GM21423 (cell line): ENCODE results near the gene TSSC4.

ENCODE experiments used
- ATAC-seq: cut with Tn5 transposase; IDR thresholded peaks from one replicate; pipeline ENCODE4 v1.9.1; 2021; ENCODE audit warnings: mild to moderate bottlenecking, moderate library complexity; ENCODE audit not compliant: unreplicated experiment

The TSSC4 gene

DNA sequence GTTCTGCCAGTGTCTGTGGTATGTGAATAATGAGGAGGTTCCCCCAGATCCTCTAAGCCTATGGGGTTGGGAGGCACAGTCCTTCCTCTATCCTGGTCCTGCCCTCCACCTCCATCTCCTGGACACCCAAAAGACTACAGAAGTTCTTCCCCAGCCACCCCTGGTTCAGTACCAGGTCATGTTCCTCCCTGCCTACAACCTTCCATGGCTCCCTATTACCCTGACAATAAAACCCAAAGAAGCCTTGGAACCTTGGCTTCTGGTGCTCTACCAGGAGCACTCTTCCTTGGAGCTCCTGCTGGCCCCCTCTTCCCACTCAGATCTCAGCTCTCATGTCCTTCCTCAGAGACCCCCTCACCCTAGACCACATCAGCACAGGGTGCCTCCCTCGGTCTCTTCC is 30.8 kb downstream of the TSSC4 start:
- ATAC-seq, result no peak

GRCh38 chr11:2432171-2432621 is 31.6 kb downstream of the TSSC4 start:
- ATAC-seq, result no peak

DNA sequence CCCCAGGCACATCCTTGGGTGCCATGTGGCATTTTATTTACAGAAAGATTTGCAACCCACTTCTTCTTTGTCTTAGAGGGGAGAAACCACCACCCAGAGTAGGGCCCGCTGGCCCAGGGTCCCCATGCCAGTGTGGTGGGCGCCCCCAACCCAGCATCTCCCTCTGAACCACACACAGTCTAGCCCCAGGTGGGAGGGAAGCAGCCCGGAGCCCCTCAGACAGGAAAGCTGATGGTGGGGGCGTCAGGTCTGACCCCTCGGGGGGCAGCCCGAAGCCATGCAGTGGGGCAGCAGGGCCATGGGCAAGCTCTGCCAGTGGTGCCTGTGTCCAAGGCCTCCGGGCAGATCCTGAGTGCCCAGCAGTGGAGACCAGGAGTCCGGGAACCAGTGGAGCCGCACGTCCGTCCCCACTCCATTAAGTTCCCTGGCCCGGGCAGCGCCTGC is 32.1 kb downstream of the TSSC4 start:
- no peak for ATAC-seq

DNA sequence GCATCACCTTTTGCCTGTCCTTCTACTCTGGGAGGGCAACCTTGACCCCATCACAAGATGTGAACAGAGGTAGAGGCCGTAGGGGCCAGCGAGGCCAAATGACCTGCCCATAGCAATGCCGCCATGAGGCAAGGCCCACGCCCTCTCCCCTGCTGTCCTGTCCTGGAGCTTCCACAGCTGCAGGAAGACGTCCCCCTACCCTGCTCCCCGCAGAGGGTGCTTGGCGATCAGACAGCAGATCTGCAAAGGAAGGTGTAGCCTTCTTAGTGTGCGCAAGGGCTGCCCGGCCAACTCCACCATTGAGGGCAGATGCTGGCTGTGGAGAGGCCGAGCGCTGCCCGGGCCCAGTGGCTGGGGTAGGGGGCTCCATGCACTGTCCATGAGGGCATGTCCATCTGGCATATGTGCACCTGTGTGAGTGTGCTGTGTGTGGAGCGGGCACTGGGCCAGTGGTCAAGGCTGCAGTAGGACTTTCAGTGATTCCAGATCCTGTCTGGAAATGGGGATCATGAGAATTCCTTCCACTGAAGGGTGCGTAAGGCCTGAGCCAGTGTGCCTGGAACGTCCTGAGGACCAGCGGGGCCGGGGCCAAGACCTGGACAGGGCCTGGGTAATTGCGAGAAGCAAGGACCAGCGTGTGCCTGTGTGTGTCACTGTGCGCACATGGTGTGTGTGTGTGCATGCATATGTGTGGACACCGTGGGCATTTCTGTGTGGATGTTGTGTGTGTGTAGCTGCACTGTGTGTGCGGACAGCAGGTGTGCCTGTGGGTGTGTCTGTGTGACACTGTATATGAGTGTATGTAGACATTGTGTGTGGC is 32.8 kb downstream of the TSSC4 start:
- ATAC-seq, result no peak

DNA sequence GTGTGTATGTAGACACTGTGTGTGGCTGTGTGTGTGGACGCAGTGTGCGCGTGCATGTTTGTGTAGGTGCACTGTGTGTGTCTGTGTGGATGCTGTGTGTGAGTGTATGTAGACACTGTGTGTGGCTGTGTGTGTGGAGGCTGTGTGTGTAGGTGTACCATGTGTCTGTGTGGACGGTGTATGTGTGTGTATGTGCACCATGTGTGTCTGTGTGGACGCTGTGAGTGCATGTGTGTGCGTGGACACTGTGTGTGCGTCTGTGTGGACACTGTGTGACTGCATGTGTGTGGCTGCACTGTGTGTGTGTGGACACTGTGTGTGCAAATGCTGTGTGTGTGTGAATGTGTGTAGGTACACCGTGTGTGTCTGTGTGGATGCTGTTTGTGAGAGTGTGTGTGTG is 33.5 kb downstream of the TSSC4 start:
- ATAC-seq, result no peak

- no peak for ATAC-seq
These were observed 34.1 kb downstream of the TSSC4 start for GRCh38 chr11:2434506-2435255.

- ATAC-seq, result no peak
These were observed 34.9 kb downstream of the TSSC4 start for GRCh38 chr11:2435288-2436012.

DNA sequence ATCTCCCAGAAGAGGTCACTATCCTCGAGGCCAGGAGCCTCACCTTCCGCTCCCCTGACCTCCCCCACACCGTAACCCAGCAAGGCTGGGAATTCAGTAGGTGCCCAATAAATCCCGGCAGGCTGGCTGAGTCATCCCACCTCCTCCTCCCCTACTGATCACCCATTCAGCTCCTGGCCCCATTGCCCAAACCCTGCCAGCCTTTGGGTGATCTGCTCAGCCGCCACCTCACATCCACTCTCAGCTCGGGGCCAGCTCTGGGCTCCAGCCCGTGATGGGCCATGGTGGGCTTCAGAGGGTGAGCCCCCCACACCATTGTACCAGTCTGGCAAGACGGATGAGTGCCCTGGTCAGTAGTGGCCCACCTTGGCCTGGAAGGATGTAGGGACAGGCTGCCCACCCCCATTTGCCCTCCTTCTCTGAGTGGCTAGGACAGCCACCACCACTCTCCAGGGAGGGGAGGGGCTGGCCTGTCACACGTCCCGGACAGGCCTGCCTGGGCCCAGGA is 35.5 kb downstream of the TSSC4 start:
- ATAC-seq, result no peak

DNA sequence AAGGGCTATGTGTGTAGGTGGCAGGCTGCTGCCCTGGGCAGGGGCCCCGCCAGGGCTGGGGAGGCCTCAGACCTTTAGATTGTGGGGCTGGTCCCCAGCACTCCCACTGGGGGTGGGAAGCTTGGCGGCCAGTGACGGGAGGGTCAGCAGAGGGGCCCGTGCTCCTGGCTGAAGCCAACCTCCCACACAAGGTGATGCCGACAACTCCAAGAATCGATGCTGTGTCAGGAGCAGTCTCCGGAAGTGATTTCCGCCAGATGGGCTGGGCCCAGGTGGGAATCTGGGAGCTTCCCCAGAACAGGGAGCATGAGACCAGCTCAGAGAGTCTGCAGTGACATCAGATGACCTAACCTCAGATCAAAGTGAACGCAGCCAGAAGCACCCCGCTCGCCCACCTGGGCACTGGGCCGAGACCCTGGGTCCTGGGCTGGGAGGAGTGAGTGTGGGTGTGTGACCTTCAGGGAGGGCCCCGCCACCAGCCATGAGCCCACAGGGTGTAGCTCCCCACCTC is 36.0 kb downstream of the TSSC4 start:
- no peak for ATAC-seq

GRCh38 chr11:2437516-2437915 is 37.0 kb downstream of the TSSC4 start:
- ATAC-seq, result no peak

DNA sequence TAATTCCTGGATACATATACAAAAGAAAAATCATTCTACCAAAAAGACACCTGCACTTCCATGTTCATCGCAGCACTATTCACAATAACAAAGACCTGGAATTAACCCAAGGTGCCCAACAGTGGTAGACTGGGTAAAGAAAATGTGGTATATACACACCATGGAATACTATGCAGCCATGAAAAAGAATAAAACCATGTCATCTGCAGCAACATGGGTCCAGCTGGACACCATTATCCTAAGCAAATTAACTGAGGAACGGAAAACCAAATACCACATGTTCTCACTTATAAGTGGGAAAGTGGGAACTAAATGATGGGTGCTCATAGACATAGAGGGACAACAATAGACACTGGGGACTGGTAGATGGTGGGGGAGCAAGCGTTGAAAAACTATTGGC is 39.3 kb downstream of the TSSC4 start:
- ATAC-seq, result no peak

- ATAC-seq, result no peak
These were observed 40.1 kb downstream of the TSSC4 start for GRCh38 chr11:2440646-2441045.

- no peak for ATAC-seq
These were observed 40.6 kb downstream of the TSSC4 start for GRCh38 chr11:2441171-2441570.

DNA sequence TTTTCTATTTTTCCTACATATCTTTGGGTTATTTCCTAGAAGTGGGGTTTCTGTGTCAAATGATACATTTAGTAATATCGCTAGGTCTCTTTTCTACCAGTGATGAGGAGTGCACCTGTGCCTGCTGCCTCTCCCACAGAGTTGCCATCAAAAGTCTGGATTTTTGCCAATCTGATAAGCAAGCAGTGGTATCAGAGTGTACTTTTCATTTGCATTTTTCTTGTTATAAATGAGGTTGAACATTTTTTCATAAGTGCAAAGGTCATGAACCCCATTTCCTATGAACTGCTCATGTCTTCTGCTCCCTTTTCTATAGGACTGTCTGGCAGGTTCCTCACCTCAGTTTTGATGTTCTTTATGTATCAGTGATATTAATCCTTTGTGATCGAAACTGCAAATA is 42.0 kb downstream of the TSSC4 start:
- no peak for ATAC-seq

- no peak for ATAC-seq
These were observed 42.9 kb downstream of the TSSC4 start for GRCh38 chr11:2443406-2443805.

DNA sequence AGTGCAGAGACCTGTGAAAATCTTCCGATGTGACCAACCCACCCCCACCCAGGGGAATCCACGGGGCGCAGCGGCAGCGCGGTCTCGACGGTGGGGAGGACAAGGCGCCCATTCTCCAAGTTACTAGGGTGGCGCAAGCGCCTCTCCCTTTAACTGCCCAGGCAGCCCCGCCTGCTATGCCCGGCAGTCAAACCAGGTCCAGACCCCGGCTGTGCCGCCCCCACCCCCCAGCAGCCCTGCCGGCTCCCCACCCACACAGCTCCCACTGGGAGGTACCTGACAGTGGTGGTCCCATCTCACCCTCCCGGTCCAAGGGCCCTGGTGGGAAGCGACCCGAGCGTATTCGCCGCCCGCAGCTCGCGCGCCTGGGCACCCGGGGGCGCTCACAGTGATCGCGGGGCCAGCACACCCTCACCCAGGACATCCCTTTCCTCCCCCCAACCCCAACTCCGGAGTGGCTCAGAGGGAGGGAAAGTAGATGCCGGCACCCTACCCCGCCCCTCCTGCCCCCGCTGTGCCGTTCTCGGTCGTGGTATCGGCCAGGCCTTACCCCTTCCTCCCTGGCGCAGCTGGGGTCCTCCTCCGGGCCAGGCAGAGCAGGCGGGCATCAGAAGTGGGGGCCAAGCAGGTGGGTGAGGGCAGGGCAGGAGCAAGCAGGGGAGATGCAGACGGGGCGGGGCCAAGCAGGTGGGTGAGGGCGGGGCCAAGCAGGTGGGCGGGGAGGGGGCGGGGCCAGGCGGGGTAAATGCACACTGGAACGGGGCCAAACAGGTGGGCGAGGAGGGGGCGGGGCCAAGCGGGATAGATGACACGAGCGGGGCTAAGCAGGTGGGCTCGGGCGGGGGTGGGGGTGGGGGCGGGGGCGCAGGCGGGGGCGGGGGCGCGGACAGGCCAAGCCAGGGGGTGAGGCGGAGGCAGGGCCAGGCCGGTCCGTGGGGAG is 43.6 kb downstream of the TSSC4 start, which contains the start of gene TRPM5:
Gene TRPM5 (minus strand): TSS at position 634 of the 940 bp plus-strand sequence. CDS start 21,478 bp downstream, outside the sequence.
- ATAC-seq, result no peak

GRCh38 chr11:2444821-2445745 is 44.5 kb downstream of the TSSC4 start, which contains the start of gene KCNQ1:
TSS of gene KCNQ1 (plus strand) at chr11:2445008. CDS start at chr11:2445099, 91 bp downstream.
- ATAC-seq, result no peak

DNA sequence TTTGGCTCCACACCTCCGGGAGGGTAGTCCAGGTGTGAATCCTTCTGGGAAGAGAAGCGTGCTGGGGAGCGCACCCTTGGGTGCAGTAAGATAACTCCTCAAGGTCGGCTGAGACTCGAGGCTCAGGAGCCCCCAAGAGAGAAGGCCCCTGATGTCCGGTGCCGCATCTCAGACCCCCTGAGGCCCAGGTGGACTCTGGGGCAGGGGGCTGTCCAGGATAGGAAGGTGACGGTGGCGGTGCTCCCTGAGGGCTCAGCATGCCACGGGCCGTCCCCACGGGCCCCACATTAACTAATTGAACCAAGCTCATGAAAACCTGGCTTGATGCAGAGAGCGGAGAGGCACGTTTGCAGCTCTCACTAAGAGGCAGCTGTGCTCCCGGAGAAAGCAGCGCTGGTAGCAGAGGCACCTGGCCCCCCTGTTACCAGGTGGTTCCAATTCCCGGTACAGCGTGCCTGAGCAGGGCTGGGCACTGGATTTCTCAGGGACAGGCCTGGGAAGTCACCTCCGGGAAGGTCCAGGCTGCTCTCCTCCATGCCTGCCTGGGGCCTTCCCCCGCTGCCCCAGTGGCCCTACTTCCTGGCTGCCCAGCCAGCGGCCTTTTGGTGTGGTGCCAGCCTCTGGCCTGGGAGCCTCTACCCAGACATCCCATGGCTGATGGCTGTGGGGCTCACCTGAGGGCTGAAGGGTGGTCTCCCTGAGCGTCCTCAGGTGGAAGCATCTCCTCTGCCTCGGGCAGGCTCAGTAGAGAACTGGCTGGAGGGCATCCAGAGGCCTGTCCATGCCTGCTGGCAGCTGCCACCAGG is 45.4 kb downstream of the TSSC4 start:
- ATAC-seq, result no peak
